Peyer's patch (tissue), 4 donors: Measurements from ENCODE around the gene LAMB1.

Source experiments
- POLR2A ChIP-seq, 2 donors: fragments of 450-650 bp; IDR thresholded peaks; one replicate each; pipeline ENCODE4 v1.5.1; 2017; ENCODE audit warnings: antibody characterized with exemption in 2 of 2, mild to moderate bottlenecking in 2 of 2, moderate library complexity in 2 of 2
- TF ChIP-seq, protein P1 (sequence below), 6 experiments: fragments of 450-650 bp in 4 of 6; fragments of 200-600 bp in 2 of 6; sonication (generic) in 1 of 6; IDR thresholded peaks; one replicate each; pipeline ENCODE4 v1.5.1; 2017 to 2019; ENCODE audit warnings: antibody characterized with exemption in 6 of 6, mild to moderate bottlenecking in 3 of 6, moderate library complexity in 1 of 6

DNA sequence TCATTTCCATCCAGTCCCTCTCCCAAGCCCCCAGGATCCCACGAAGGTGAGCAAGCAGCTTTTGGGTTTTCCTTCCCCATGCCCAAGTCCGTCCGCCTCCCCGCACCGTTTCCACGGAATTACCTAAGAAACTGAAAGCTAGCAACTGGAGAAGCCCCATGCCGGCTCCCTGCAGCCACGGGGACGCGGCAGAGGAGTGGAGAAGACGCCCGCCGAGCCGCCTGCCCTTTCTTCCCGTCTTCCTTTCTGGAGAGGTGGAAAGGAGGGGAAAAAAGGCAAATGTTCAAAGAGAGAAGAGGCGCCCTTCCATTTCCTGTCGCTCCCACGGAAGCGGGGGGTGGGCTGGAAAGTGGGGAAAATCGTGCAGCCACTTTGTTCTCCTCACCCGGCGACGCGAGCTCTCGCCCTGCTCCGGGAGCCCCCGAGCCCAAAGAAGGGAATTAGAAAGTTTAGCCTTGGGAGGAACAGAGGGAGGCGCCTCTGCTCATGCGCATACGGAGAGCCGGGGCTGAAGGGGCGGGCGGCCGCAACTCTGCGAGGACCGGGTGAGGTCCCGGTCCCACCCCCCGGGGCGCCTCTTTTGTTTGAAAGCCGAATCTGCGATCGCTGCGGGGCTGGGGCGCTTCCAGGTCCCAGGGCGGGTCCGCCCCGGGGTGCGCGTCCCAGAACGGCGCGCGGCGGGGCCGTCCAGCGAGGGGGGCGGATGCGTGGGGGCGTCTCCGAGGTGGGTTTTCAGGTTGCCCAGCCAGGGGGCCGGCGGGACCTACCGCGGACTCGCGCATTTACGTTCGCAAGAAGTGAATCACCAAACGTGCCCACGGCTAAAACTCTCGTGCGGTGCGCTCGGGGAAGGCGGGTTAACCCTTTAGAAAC lies at the start of gene LAMB1:
- TF ChIP-seq, protein P1, sequence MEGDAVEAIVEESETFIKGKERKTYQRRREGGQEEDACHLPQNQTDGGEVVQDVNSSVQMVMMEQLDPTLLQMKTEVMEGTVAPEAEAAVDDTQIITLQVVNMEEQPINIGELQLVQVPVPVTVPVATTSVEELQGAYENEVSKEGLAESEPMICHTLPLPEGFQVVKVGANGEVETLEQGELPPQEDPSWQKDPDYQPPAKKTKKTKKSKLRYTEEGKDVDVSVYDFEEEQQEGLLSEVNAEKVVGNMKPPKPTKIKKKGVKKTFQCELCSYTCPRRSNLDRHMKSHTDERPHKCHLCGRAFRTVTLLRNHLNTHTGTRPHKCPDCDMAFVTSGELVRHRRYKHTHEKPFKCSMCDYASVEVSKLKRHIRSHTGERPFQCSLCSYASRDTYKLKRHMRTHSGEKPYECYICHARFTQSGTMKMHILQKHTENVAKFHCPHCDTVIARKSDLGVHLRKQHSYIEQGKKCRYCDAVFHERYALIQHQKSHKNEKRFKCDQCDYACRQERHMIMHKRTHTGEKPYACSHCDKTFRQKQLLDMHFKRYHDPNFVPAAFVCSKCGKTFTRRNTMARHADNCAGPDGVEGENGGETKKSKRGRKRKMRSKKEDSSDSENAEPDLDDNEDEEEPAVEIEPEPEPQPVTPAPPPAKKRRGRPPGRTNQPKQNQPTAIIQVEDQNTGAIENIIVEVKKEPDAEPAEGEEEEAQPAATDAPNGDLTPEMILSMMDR (IDR thresholded peaks at IDR 0.05), result no peak
- peak in 1 of 2 donors; percentile 49 for TF ChIP-seq POLR2A (IDR thresholded peaks at IDR 0.05)
